GM18507 (cell line): ENCODE measurements around the gene ADARB2.

ENCODE experiments used
- DNase-seq: peaks from one replicate; pipeline ENCODE4 v3.0.0; 2011; ENCODE audit warnings: low read depth; ENCODE audit not compliant: insufficient read length; ENCODE audit errors: extremely low spot score
- FAIRE-seq: peaks from 2 replicates; lab custom pipeline; 2011; peaks lifted over from hg19 to GRCh38; lab: Jason Lieb, UNC

Gene ADARB2

GRCh38 chr10:1188558-1189135 lies 548.7 kb downstream of the ADARB2 start:
- DNase-seq: no peak
- no peak for FAIRE-seq

GRCh38 chr10:1187855-1188557 lies 549.3 kb downstream of the ADARB2 start:
- DNase-seq: no peak
- no peak for FAIRE-seq

- DNase-seq: no peak
- no peak for FAIRE-seq
These were observed 550.0 kb downstream of the ADARB2 start for GRCh38 chr10:1187151-1187854.

- no peak for FAIRE-seq
These were observed 550.7 kb downstream of the ADARB2 start for GRCh38 chr10:1186683-1186990.

GRCh38 chr10:1185911-1186682 lies 551.2 kb downstream of the ADARB2 start:
- DNase-seq (no peak), FAIRE-seq (no peak)

More at GRCh38 chr10:1186683-1186990, 550.7 kb downstream of the ADARB2 start:
- no peak for DNase-seq

- FAIRE-seq (no peak), DNase-seq (no peak)
These were observed 552.5 kb downstream of the ADARB2 start for GRCh38 chr10:1184541-1185430.

GRCh38 chr10:1183701-1184100 lies 553.6 kb downstream of the ADARB2 start:
- DNase-seq: no peak
- FAIRE-seq: no peak

- FAIRE-seq: no peak
- DNase-seq: no peak
These were observed 554.3 kb downstream of the ADARB2 start for GRCh38 chr10:1183033-1183396.

- FAIRE-seq (no peak), DNase-seq (no peak)
These were observed 554.9 kb downstream of the ADARB2 start for GRCh38 chr10:1182280-1183032.

GRCh38 chr10:1180836-1181235 lies 556.5 kb downstream of the ADARB2 start:
- DNase-seq (no peak), FAIRE-seq (no peak)

- FAIRE-seq: no peak
These were observed 557.1 kb downstream of the ADARB2 start for GRCh38 chr10:1180071-1180730.

GRCh38 chr10:1179346-1180070 lies 557.8 kb downstream of the ADARB2 start:
- FAIRE-seq (no peak), DNase-seq (no peak)

More at GRCh38 chr10:1180071-1180730, 557.1 kb downstream of the ADARB2 start:
- no peak for DNase-seq

- FAIRE-seq (no peak), DNase-seq (no peak)
These were observed 558.8 kb downstream of the ADARB2 start for GRCh38 chr10:1178506-1178905.

- FAIRE-seq: no peak
- DNase-seq: no peak
These were observed 559.4 kb downstream of the ADARB2 start for GRCh38 chr10:1177936-1178335.

GRCh38 chr10:1175956-1176565 lies 561.3 kb downstream of the ADARB2 start:
- FAIRE-seq: no peak
- DNase-seq: no peak

GRCh38 chr10:1174022-1174421 lies 563.3 kb downstream of the ADARB2 start:
- no peak for DNase-seq
- no peak for FAIRE-seq

- DNase-seq: no peak
- no peak for FAIRE-seq
These were observed 564.2 kb downstream of the ADARB2 start for GRCh38 chr10:1173091-1173490.
